AML-193 (cell line): ENCODE results near the gene TUBA3C.

Experiments
- DNase-seq, 2 experiments: peaks; one replicate each; lab custom pipeline; 2025; lab: John Stamatoyannopoulos, UW

Gene TUBA3C

GRCh38 chr13:19161308-19161707 lies 20.3 kb downstream of the TUBA3C start:
- DNase-seq: no peak

GRCh38 chr13:19159761-19160420 lies 21.7 kb downstream of the TUBA3C start:
- no peak for DNase-seq

GRCh38 chr13:19159181-19159580 lies 22.4 kb downstream of the TUBA3C start:
- DNase-seq: no peak

DNA sequence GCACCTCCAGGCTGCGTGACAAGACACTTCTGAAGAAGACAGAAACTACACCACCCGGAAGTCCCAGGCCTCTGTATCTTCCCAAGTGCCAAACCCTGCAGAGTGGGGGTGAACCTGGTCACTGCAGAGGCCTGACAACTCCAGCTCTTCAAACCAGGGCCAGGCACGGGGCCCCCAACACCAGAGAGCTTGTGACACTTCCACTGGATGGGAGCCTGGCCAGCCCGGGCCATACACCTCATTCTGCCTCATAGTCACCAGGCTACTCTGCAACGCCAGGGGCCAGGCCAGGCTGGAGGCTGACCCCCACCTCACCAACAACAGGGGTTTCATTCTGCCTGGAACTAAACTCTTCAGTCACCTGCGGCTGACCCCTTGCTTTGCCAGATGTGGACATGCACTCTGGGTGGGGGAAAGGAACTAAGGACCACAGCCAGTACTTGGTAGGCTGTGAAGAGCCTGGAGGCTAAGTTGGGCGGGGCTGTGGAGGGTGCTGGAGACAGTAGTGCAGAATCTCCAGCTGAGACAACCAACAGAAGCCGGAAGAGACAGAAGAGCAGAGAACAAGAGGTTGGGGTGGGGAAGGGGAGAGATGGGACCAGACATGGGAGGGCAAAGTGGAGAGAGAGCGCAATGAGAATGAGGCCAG lies 23.0 kb downstream of the TUBA3C start:
- DNase-seq: no peak

GRCh38 chr13:19158006-19158405 lies 23.6 kb downstream of the TUBA3C start:
- DNase-seq: no peak

GRCh38 chr13:19157461-19157860 lies 24.2 kb downstream of the TUBA3C start:
- DNase-seq: no peak

GRCh38 chr13:19156013-19156825 lies 25.4 kb downstream of the TUBA3C start:
- no peak for DNase-seq

- no peak for DNase-seq
Observed at GRCh38 chr13:19155321-19155861, 26.2 kb downstream of the TUBA3C start.

GRCh38 chr13:19154843-19155242 lies 26.8 kb downstream of the TUBA3C start:
- DNase-seq: no peak

GRCh38 chr13:19153782-19154450 lies 27.7 kb downstream of the TUBA3C start:
- DNase-seq: no peak

GRCh38 chr13:19152403-19152802 lies 29.2 kb downstream of the TUBA3C start:
- no peak for DNase-seq

GRCh38 chr13:19151581-19152263 lies 29.9 kb downstream of the TUBA3C start:
- no peak for DNase-seq

DNA sequence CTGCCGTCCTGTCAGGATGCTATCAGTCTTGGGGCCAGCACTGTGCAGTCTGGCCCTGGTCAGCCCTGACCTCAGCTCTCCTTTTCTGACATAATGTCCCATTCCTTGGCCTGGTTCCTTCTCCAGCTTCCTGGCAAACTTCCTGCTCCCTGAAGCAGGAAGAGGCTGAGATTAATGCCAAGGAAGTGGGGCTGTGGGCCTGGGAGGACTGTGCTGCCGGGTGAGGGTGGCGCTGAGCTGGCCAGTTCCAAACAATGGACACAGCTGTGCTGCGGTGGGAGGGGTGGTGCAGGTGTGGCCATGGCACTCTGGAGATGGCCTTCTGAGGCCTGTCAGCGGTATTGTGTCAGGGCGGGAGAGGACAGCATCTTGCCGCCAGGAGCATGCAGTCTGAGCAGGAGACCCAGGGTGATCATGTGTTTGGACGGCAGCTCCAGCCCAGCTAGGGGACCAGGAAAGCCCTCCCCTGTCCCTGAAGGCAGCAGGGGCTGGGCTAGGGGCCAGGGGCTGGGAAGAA lies 30.9 kb downstream of the TUBA3C start:
- DNase-seq: no peak

DNA sequence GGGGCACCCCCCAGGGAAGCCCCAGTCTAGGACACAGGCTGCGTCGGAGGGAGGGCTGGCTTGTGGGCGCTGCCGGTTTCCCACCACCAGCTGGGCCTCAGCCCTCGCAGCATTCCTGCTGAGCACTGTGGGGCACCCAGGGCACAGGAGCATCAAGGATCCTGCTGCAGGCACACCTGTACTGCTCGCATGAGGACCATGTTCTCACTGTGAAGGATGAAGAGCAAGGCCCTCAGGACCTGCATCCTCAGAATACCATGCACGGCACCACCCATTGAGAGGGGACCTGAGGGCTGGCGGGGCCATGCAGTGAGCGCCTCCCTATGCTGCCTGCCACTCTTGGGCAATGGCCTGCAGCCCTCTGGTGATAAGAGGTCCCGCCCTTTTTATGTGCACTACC lies 31.4 kb downstream of the TUBA3C start:
- no peak for DNase-seq

DNA sequence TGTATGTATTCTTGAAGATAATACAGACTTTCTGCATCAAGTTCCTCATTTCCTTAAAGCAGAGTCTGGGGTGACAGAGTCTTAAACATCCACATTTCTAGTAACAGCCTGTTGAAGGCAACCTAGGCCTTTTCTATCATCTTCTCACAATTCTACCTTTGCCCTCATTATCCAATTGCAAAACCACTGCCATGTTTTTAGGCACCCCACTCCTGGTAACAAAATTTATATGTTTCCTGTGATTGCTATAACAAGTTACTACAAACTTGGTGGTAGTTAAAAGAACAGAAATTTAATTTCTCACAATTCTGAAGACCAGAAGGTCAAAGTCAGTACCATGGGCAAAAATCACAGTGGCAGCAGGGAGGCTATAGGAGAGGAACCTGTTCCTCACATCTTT lies 33.1 kb downstream of the TUBA3C start:
- no peak for DNase-seq
